SJCRH30 (cell line): ENCODE results near the gene XPO4. TPM values are rescaled to one million over a fixed set of nuclear protein-coding genes. Genes with fewer than 3 reads are reported as not detected.
A peak's percentile ranks its signal among the peaks of the same experiment; 100 is the strongest.
"Not testable (repeated sequence)": the region's sequence is repeated elsewhere in the genome, so short reads cannot be mapped to it uniquely, and the experiment has no call there.

Experiments used
- DNase-seq, 2 experiments: peaks; one replicate each; pipeline ENCODE4 v3.0.0-alpha.2; 2015 to 2020
- H3K27ac ChIP-seq: fragments of 250-450 bp; sonication (Bioruptor Pico); 2 replicates; pipeline ENCODE4 v1.5.1; 2020; ENCODE audit warnings: mild to moderate bottlenecking, moderate library complexity
- H3K27me3 ChIP-seq: fragments of 250-450 bp; sonication (Bioruptor Pico); 2 replicates; pipeline ENCODE4 v1.5.1; 2020; ENCODE audit warnings: mild to moderate bottlenecking, moderate library complexity
- H3K36me3 ChIP-seq: fragments of 250-450 bp; sonication (Bioruptor Pico); 2 replicates; pipeline ENCODE4 v1.5.1; 2020; ENCODE audit warnings: mild to moderate bottlenecking, moderate library complexity
- H3K4me1 ChIP-seq: fragments of 250-450 bp; sonication (Bioruptor Pico); 2 replicates; pipeline ENCODE4 v1.5.1; 2020; ENCODE audit warnings: mild to moderate bottlenecking, moderate library complexity
- H3K4me3 ChIP-seq: fragments of 250-450 bp; sonication (Bioruptor Pico); 2 replicates; pipeline ENCODE4 v1.5.1; 2020; ENCODE audit warnings: mild to moderate bottlenecking, moderate library complexity
- H3K9me3 ChIP-seq: fragments of 250-450 bp; sonication (Bioruptor Pico); replicated peaks from 2 replicates; pipeline ENCODE4 v1.5.1; 2020; ENCODE audit warnings: mild to moderate bottlenecking, moderate library complexity
- total RNA-seq: library from RNA; depleted of rRNA; stranded (reverse); fragments of >200 nt; shearing (Covaris generic); gene quantifications from 2 replicates; pipeline ENCODE4 v1.2.3, GENCODE V29; 2014

XPO4 gene
- total RNA-seq, 1 experiment from 2014 or later = 48.0 TPM

GRCh38 chr13:20869540-20869939 is 33.0 kb downstream of the XPO4 start:
- no peaks in the 10 kb centered on the region for H3K9me3 ChIP-seq
- no peak overlapping the region for H3K27ac ChIP-seq
- H3K36me3 ChIP-seq = 0 out of 2 replicates have a peak, but pooled peaks cover 3% of the 10 kb centered on the region
- H3K27me3 ChIP-seq = no peaks in the 10 kb centered on the region
- peaks cover 9% of the 10 kb centered on the region for H3K4me1 ChIP-seq
- no peak overlapping the region for H3K4me3 ChIP-seq
- DNase-seq = peak in 1 of 2 experiments; percentile 18

- no peak overlapping the region for H3K27ac ChIP-seq
- H3K27me3 ChIP-seq = no peaks in the 10 kb centered on the region
- H3K9me3 ChIP-seq = no peaks in the 10 kb centered on the region
- H3K36me3 ChIP-seq = peaks cover 11% of the 10 kb centered on the region; the same call in 1 of the 2 replicates
- no peak overlapping the region for H3K4me3 ChIP-seq
- H3K4me1 ChIP-seq = no peaks in the 10 kb centered on the region
- no peak for DNase-seq
Measured at GRCh38 chr13:20867408-20867807, 35.1 kb downstream of the XPO4 start.

GRCh38 chr13:20861666-20862065 is 40.9 kb downstream of the XPO4 start:
- not testable (repeated sequence) for H3K4me3 ChIP-seq, H3K4me1 ChIP-seq, H3K27ac ChIP-seq, H3K9me3 ChIP-seq, DNase-seq, H3K27me3 ChIP-seq
- H3K36me3 ChIP-seq = peaks cover 27% of the 10 kb centered on the region

- Histone ChIP-seq H3K9me3 (no peaks in the 10 kb centered on the region), H3K36me3 (peaks cover 27% of the 10 kb centered on the region), H3K27me3 (no peaks in the 10 kb centered on the region), H3K27ac (no peak overlapping the region), H3K4me3 (no peak overlapping the region), H3K4me1 (no peaks in the 10 kb centered on the region)
- no peak for DNase-seq
Measured at GRCh38 chr13:20860844-20861243, 41.7 kb downstream of the XPO4 start.

- no peaks in the 10 kb centered on the region for H3K9me3 ChIP-seq
- no peak overlapping the region for H3K4me3 ChIP-seq
- H3K4me1 ChIP-seq = no peaks in the 10 kb centered on the region
- H3K27ac ChIP-seq = no peak overlapping the region
- H3K36me3 ChIP-seq = peaks cover 18% of the 10 kb centered on the region
- H3K27me3 ChIP-seq = no peaks in the 10 kb centered on the region
- no peak for DNase-seq
Measured at GRCh38 chr13:20856650-20857049, 45.9 kb downstream of the XPO4 start.

- H3K27me3 ChIP-seq = no peaks in the 10 kb centered on the region
- peaks cover 8% of the 10 kb centered on the region; the same call in 1 of the 2 replicates for H3K36me3 ChIP-seq
- no peak overlapping the region for H3K4me3 ChIP-seq
- H3K4me1 ChIP-seq = peaks cover 3% of the 10 kb centered on the region; the same call in 1 of the 2 replicates
- H3K27ac ChIP-seq = no peak overlapping the region
- no peaks in the 10 kb centered on the region for H3K9me3 ChIP-seq
- DNase-seq = no peak
Measured at GRCh38 chr13:20851844-20852402, 50.6 kb downstream of the XPO4 start.

GRCh38 chr13:20848944-20849343 is 53.6 kb downstream of the XPO4 start:
- Histone ChIP-seq H3K27me3 (no peaks in the 10 kb centered on the region), H3K4me1 (peaks cover 3% of the 10 kb centered on the region; the same call in 1 of the 2 replicates), H3K9me3 (no peaks in the 10 kb centered on the region), H3K36me3 (peaks cover 8% of the 10 kb centered on the region; the same call in 1 of the 2 replicates), H3K27ac (no peak overlapping the region), H3K4me3 (no peak overlapping the region)
- peak in 1 of 2 experiments; percentile 23 for DNase-seq

- peaks cover 3% of the 10 kb centered on the region; the same call in 1 of the 2 replicates for H3K4me1 ChIP-seq
- DNase-seq = no peak
Measured at GRCh38 chr13:20848203-20848602, 54.3 kb downstream of the XPO4 start.

GRCh38 chr13:20847296-20847695 is 55.2 kb downstream of the XPO4 start:
- H3K4me1 ChIP-seq = peaks cover 3% of the 10 kb centered on the region; the same call in 1 of the 2 replicates
- no peaks in the 10 kb centered on the region for H3K27me3 ChIP-seq
- H3K27ac ChIP-seq = no peak overlapping the region
- no peak overlapping the region for H3K4me3 ChIP-seq
- DNase-seq = peak in 1 of 2 experiments; percentile 29
- H3K9me3 ChIP-seq = no peaks in the 10 kb centered on the region
- H3K36me3 ChIP-seq = peaks cover 17% of the 10 kb centered on the region

More at GRCh38 chr13:20848203-20848602, 54.3 kb downstream of the XPO4 start:
- Histone ChIP-seq H3K9me3 (no peaks in the 10 kb centered on the region), H3K27ac (no peak overlapping the region), H3K36me3 (peaks cover 11% of the 10 kb centered on the region), H3K27me3 (no peaks in the 10 kb centered on the region), H3K4me3 (no peak overlapping the region)

- no peaks in the 10 kb centered on the region for H3K4me1 ChIP-seq
- H3K27me3 ChIP-seq = no peaks in the 10 kb centered on the region
- peaks cover 27% of the 10 kb centered on the region for H3K36me3 ChIP-seq
- DNase-seq = no peak
- no peaks in the 10 kb centered on the region for H3K9me3 ChIP-seq
- H3K4me3 ChIP-seq = no peak overlapping the region
- no peak overlapping the region for H3K27ac ChIP-seq
Measured at GRCh38 chr13:20843166-20843565, 59.4 kb downstream of the XPO4 start.

- Histone ChIP-seq H3K36me3 (peaks cover 34% of the 10 kb centered on the region), H3K9me3 (no peaks in the 10 kb centered on the region), H3K4me3 (no peak overlapping the region), H3K4me1 (no peaks in the 10 kb centered on the region), H3K27ac (no peak overlapping the region), H3K27me3 (no peaks in the 10 kb centered on the region)
- DNase-seq = no peak
Measured at GRCh38 chr13:20840568-20840967, 62.0 kb downstream of the XPO4 start.

- peaks cover 16% of the 10 kb centered on the region for H3K36me3 ChIP-seq
- H3K4me1 ChIP-seq = peaks cover 13% of the 10 kb centered on the region
- no peaks in the 10 kb centered on the region for H3K27me3 ChIP-seq
- H3K27ac ChIP-seq = no peak overlapping the region
- no peak for DNase-seq
- no peak overlapping the region for H3K4me3 ChIP-seq
- H3K9me3 ChIP-seq = no peaks in the 10 kb centered on the region
Measured at GRCh38 chr13:20833900-20834679, 68.5 kb downstream of the XPO4 start.

- peaks cover 17% of the 10 kb centered on the region for H3K4me1 ChIP-seq
- no peaks in the 10 kb centered on the region for H3K9me3 ChIP-seq
- H3K4me3 ChIP-seq = no peak overlapping the region
- no peaks in the 10 kb centered on the region for H3K27me3 ChIP-seq
- peaks cover 6% of the 10 kb centered on the region; the same call in 1 of the 2 replicates for H3K36me3 ChIP-seq
- no peak overlapping the region for H3K27ac ChIP-seq
- DNase-seq = no peak
Measured at GRCh38 chr13:20832861-20833260, 69.7 kb downstream of the XPO4 start.

GRCh38 chr13:20831933-20832332 is 70.6 kb downstream of the XPO4 start:
- DNase-seq = peak; percentile 22 to 71
- no peaks in the 10 kb centered on the region for H3K9me3 ChIP-seq
- H3K4me3 ChIP-seq = no peak overlapping the region
- H3K27ac ChIP-seq = no peak overlapping the region
- no peaks in the 10 kb centered on the region for H3K27me3 ChIP-seq
- no peaks in the 10 kb centered on the region; the same call in 1 of the 2 replicates for H3K36me3 ChIP-seq
- peaks cover 23% of the 10 kb centered on the region for H3K4me1 ChIP-seq

- Histone ChIP-seq H3K4me3 (no peak overlapping the region), H3K27me3 (no peaks in the 10 kb centered on the region), H3K4me1 (peaks cover 30% of the 10 kb centered on the region), H3K27ac (no peak overlapping the region), H3K36me3 (no peaks in the 10 kb centered on the region; the same call in 1 of the 2 replicates), H3K9me3 (no peaks in the 10 kb centered on the region)
- no peak for DNase-seq
Measured at GRCh38 chr13:20831254-20831653, 71.3 kb downstream of the XPO4 start.
